ENCODE data around the gene LARGE1.

- TF ChIP-seq MAX (IDR thresholded peaks at IDR 0.05; ENCODE audit: low read depth, low read length), result no peak
- TF ChIP-seq CTCF (IDR thresholded peaks at IDR 0.05; ENCODE audit: low read depth, low read length), result no peak
- TF ChIP-seq MYC (IDR thresholded peaks at IDR 0.05; ENCODE audit: low read depth, low read length), result no peak
- no peak for TF ChIP-seq POLR2A (IDR thresholded peaks at IDR 0.05; ENCODE audit: extremely low read depth, insufficient read length)
Measured at GRCh38 chr22:33272871-33273270, 647.4 kb downstream of the LARGE1 start.

Measured in NB4 (cell line).